NOMO-1 treated with dmso at 0.1 percent for 144 hours (cell line): ENCODE measurements around the gene ACSM4.
"Not testable (repeated sequence)": the region's sequence is repeated elsewhere in the genome, so short reads cannot be mapped to it uniquely, and the experiment has no call there.

Experiments
- DNase-seq: peaks from one replicate; lab custom pipeline; 2025; ENCODE audit not compliant: unreplicated experiment; lab: John Stamatoyannopoulos, UW

ACSM4 gene, protein sequence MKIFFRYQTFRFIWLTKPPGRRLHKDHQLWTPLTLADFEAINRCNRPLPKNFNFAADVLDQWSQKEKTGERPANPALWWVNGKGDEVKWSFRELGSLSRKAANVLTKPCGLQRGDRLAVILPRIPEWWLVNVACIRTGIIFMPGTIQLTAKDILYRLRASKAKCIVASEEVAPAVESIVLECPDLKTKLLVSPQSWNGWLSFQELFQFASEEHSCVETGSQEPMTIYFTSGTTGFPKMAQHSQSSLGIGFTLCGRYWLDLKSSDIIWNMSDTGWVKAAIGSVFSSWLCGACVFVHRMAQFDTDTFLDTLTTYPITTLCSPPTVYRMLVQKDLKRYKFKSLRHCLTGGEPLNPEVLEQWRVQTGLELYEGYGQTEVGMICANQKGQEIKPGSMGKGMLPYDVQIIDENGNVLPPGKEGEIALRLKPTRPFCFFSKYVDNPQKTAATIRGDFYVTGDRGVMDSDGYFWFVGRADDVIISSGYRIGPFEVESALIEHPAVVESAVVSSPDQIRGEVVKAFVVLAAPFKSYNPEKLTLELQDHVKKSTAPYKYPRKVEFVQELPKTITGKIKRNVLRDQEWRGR

DNA sequence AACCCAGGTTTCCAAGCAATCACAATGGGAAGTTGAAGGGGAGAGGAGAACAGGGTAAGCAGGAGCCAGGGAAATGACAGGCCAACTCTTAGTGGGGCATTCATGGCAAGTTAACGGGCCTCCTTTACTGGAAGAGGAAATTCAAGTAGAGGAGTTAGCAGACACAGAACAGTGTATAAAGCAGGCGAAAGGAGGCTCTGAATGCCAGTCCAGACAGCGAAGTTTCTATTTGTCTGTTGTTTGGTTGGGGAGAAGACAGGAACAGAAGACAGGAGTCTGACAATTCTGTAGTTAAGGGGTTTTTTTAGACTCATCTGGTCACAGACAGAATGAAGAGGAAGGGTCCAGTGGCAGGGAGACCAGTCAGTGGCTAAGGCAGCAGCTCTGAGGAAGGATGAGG, at the start of gene ACSM4:
Gene ACSM4 (plus strand): TSS at position 301 of the 400 bp plus-strand sequence. CDS start 260 bp downstream, outside the sequence.
- DNase-seq, result no peak

GRCh38 chr12:7259060-7259459, 44.8 kb upstream of the ACSM4 start:
- DNase-seq, result no peak

DNA sequence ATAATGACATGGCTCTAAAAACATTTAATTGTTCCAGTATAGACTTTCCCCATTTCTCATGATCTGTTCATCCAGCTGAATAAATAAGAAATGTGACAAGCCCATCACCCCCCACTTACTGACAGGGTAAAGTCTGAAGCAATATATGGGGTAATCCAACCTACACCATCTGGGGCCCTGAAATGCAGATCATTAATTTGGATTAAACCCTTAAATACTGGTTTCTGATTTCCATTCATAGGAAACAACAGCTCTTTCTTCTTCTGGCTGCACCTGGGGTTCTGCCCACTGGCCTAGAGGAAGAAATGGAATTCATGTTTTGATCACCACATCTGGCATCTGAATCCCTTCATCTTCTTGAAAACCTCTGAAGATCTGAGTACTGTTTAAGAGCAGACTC, 39.3 kb upstream of the ACSM4 start:
- DNase-seq, result no peak

DNA sequence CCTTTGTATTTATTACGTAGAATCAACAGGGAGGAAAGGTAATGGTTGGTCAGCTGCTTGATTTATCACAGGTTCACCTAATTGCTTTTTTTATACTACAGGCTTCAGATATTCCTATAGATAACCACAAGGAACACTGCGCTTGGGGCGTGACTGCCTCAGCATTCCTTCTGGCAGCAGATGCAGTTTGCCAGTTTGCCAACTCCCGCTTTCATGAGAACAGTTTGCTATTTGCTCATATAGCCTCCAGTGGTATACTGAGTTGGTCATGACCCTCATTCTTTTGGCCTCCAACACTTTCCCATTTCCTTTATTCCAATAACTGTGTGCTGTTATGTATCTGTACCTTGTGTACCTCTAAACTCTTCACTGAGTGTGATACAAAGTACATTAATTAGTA, 38.6 kb upstream of the ACSM4 start:
- DNase-seq, result no peak

DNA sequence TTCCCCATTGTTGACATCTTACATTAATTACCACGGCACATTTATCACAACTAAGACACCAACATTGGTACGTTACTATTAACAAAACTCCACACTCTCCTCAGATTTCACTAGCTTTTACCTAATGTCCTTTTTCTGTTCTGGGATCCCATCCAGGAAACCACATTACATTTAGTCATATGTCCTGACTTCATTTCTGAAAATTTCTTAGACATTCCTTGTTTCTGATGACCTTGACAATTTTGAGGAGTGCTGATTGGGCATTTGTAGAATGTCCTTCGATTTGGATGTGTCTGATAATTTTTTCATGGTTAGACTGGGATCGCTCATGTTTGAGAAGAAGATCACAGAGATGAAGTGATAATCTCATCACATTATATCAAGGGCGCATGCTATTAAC, 34.6 kb upstream of the ACSM4 start:
- DNase-seq, result no peak

- DNase-seq, result no peak
Measured at GRCh38 chr12:7271893-7272514, 31.9 kb upstream of the ACSM4 start.

DNA sequence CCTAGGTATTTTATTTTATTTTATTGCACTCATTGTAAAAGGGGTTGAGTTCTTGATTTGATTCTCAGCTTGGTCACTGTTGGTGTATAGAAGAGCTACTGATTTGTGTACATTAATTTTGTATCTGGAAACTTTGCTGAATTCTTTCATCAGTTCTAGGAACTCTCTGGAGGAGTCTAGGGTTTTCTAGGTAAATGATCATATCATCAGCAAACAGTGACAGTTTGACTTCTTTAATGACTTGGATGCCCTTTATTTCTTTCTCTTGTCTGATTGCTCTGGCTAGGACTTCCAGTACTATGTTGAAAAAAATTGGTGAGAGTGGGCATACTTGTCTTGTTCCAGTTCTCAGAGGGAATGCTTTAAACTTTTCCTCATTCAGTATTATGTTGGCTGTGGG, 28.4 kb upstream of the ACSM4 start:
- not testable (repeated sequence) for DNase-seq

GRCh38 chr12:7282844-7283243, 21.0 kb upstream of the ACSM4 start:
- no peak for DNase-seq

DNA sequence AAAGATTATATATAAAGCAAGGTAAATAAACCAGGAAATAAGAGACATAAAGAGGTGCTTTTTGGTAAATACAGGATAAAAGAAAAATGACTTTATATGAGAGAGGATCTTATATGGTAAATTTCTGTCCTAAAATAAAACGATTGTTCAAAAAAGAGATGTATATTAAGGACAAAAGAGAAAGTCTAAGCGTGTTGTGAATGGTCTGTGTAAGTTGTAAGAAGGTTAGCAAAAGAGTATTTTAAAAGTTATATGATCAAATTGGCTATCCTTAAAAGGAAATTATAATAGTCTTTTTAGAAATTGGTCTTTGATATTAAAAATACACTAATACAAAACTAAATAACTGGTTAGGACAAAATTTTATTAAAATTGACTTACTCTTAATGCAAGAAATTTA, 14.1 kb upstream of the ACSM4 start:
- DNase-seq, result no peak

DNA sequence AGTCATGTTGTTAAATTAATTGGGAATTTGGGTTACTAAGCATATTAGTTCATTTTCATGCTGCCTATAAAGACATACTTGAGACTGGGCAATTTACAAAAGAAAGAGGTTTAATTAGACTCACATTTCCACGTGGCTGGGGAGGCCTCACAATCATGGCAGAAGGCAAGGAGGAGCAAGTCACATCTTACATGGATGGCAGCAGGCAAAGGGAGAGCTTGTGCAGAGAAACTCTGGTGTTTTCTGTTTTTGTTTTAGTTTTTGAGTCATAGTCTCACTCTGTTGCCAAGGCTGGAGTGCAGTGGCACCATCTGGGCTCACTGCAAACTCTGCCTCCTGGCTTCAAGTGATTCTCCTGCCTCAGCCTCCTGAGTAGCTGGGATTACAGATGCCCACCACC, 13.3 kb upstream of the ACSM4 start:
- DNase-seq, result not testable (repeated sequence)

- no peak for DNase-seq
Measured at GRCh38 chr12:7292300-7292699, 11.6 kb upstream of the ACSM4 start.

GRCh38 chr12:7293670-7294069, 10.2 kb upstream of the ACSM4 start:
- no peak for DNase-seq

- DNase-seq, result no peak
Measured at GRCh38 chr12:7295529-7295928, 8.3 kb upstream of the ACSM4 start.

GRCh38 chr12:7297865-7298264, 6.0 kb upstream of the ACSM4 start:
- no peak for DNase-seq

DNA sequence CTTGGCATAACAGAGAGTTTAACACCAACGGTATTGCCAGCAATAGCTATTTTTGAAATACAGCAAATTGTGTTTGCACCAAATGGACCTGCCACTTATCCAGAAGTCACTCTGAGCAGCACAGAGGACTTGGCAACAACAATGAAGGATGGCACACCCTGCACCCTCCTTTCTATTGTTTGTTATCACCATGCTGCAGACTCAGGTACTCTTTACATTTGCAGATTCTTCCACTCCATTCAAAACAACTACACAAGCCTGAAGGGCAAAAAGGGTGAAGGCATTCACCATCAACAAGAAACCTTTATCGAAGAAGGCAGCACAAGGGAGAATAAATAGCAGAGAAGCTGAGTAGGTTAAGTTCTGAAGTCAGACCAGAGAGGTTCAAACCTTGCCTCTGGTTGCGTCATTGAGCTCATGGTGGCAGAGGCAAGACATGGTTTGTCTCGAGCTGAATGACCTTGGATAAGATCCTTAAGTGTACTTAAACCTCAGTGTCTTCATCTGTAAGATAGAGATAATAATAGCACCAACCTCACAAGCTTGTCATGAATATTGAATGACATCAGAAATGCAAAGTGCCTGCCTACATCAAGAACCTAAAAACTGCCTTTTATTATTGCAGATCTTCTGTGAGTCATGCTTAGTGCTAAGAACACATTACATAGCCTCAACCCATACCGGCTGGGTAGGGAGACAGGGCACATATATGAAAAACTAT, 1.4 kb upstream of the ACSM4 start:
- DNase-seq, result no peak

- DNase-seq, result no peak
Measured at GRCh38 chr12:7303230-7303629, 642 bp upstream of the ACSM4 start.

- DNase-seq, result no peak
Measured at GRCh38 chr12:7304456-7304855, 584 bp downstream of the ACSM4 start.

DNA sequence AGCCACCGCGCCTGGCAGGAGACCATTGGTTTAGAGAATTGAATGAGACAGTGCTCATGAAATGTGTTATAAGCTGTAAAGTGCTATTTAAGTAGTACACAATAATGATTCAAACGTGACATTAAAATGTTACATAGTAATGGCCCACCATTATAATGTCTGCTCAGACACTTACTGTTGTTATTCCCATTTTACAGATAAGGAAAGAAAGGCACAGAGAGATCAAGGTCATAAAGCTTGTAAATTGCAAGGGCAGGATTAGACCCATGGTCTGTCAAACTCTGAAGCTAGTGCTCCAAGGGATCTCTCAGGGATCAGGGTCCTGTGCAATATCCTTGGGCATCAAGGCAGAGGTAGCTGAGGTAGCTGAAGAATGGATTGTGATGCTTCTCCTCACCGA, 6.2 kb downstream of the ACSM4 start:
- no peak for DNase-seq

DNA sequence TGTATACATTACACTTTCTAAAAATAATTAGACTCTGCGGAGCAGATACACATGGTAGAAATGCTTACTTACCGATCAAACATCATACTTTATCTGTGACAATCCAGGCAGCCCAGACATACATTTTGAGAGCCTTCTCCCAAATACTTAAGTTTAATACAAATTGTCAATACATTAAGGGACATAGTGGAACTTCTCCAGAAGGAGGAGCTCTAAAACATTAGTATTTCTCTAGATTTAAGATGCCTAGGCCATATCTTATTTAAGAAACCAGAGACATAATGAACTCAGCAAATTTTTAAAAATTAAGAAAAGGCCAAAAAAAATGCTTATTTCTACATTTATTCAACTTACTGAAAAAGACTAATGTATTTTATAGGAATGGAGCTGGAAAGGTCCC, 16.1 kb downstream of the ACSM4 start:
- DNase-seq, result no peak

- DNase-seq, result no peak
Measured at GRCh38 chr12:7321624-7322023, 17.8 kb downstream of the ACSM4 start.

- DNase-seq, result no peak
Measured at GRCh38 chr12:7322599-7322998, 18.7 kb downstream of the ACSM4 start.

GRCh38 chr12:7324176-7324575, 20.3 kb downstream of the ACSM4 start:
- DNase-seq, result no peak
